Adrenal gland (tissue), 19 donors: Measurements from ENCODE around the gene H6PD. TPM values are rescaled to one million over a fixed set of nuclear protein-coding genes. Genes with fewer than 3 reads are reported as not detected.

Source experiments
- DNase-seq, 7 donors: peaks; one replicate each; pipeline ENCODE4 v3.0.0-alpha.2; 2019 to 2020
- H3K27ac ChIP-seq, 5 donors: fragments of 200-600 bp; sonication (generic) in 4 of 5; 1 replicate in 3 of 5; 2 replicates in 2 of 5; pipeline versions ENCODE4 v1.5.1 to v1.8.0; 2016 to 2020; ENCODE audit warnings: mild to moderate bottlenecking in 1 of 5
- H3K27me3 ChIP-seq: fragments of 200-600 bp; 2 replicates; pipeline ENCODE4 v1.8.0; 2021
- H3K36me3 ChIP-seq, 2 donors: fragments of 200-600 bp; replicated peaks in 1 of 2; 1 replicate in 1 of 2; 2 replicates in 1 of 2; pipeline versions ENCODE4 v1.5.1 to v1.8.0; 2018 to 2022
- H3K4me1 ChIP-seq, 2 donors: fragments of 200-600 bp; replicated peaks in 1 of 2; 1 replicate in 1 of 2; 2 replicates in 1 of 2; pipeline versions ENCODE4 v1.5.1 to v1.8.0; 2018 to 2021
- H3K4me3 ChIP-seq, 4 donors: fragments of 200-600 bp; sonication (generic) in 3 of 4; one replicate each; pipeline ENCODE4 v1.5.1; 2016 to 2018
- H3K9me3 ChIP-seq, 3 donors: fragments of 200-600 bp; sonication (generic) in 1 of 3; replicated peaks in 1 of 3; 1 replicate in 2 of 3; 2 replicates in 1 of 3; pipeline versions ENCODE4 v1.5.1 to v1.8.0; 2016 to 2021
- POLR2A ChIP-seq, 2 donors: fragments of 450-650 bp; IDR thresholded peaks; one replicate each; pipeline ENCODE4 v1.6.1; 2017; ENCODE audit warnings: antibody characterized with exemption in 2 of 2, mild to moderate bottlenecking in 2 of 2, moderate library complexity in 1 of 2
- WGBS, 4 donors: extraction: QIAGEN DNeasy Blood & Tissue Kit in 2 of 4; methylation state at CpG; one replicate each; pipeline versions ENCODE4 v1.1.5 to v1.1.7; 2013 to 2017; 5-methylcytosine and 5-hydroxymethylcytosine counted together
- intact Hi-C, 2 donors: fragments of 100-400 bp; cut with DNase I; formaldehyde crosslinking; loops; one replicate each; pipeline versions ENCODE4 v1.14.1 to v1.15.0; 2022 to 2023
- long read RNA-seq, 10 donors: library from polyadenylated mRNA in 3 of 10; unstranded in 2 of 10; stranded (forward) in 1 of 10; transcript quantifications; one replicate each; pipeline ENCODE4 v2.0.0 and lab custom pipeline, GENCODE V29; 2021 to 2026
- polyA plus RNA-seq, 3 donors: library from polyadenylated mRNA; stranded (reverse); fragments of 200-250 nt in 2 of 3; fragments of 350-450 nt in 1 of 3; fragmentation: Illumina TruSeq in 1 of 3; extraction: RNeasy Lipid Tissue Mini Kit (QIAGEN cat#74804) in 1 of 3; gene quantifications; one replicate each; pipeline ENCODE4 v1.2.3, GENCODE V29; 2013 to 2014
- total RNA-seq, 9 donors: library from RNA; depleted of rRNA in 4 of 9; stranded (reverse); fragments of >200 nt in 4 of 9; fragments of 120-200 nt in 1 of 9; fragmentation: NEBNext Ultra II Directional in 1 of 9; extraction: Animal tissue kit (Norgen Biotek cat#: 25700) in 1 of 9; gene quantifications; one replicate each; pipeline versions ENCODE4 v1.1.0 to v1.2.4, GENCODE V29; 2013 to 2023
- TF ChIP-seq, protein P1 (sequence below), 6 experiments: fragments of 450-650 bp in 4 of 6; fragments of 200-600 bp in 2 of 6; sonication (generic) in 1 of 6; IDR thresholded peaks; 1 replicate in 5 of 6; 2 replicates in 1 of 6; pipeline versions ENCODE4 v1.5.1 to v1.8.0; 2016 to 2021; ENCODE audit warnings: antibody characterized with exemption in 6 of 6, mild to moderate bottlenecking in 2 of 6, moderate library complexity in 1 of 6
- donor health status: healthy with polysubstance abuse.
- donor health status: Bipolar disorder and iron deficiency.
- donor health status: DM: yes; HTN: yes; CAD: no.
- donor health status: DM: no; HTN: no; CAD: no.
- donor health status: DM: no; HTN: no; CAD: no.
- donor health status: DM: yes; HTN: yes; CAD: no.

H6PD gene, protein sequence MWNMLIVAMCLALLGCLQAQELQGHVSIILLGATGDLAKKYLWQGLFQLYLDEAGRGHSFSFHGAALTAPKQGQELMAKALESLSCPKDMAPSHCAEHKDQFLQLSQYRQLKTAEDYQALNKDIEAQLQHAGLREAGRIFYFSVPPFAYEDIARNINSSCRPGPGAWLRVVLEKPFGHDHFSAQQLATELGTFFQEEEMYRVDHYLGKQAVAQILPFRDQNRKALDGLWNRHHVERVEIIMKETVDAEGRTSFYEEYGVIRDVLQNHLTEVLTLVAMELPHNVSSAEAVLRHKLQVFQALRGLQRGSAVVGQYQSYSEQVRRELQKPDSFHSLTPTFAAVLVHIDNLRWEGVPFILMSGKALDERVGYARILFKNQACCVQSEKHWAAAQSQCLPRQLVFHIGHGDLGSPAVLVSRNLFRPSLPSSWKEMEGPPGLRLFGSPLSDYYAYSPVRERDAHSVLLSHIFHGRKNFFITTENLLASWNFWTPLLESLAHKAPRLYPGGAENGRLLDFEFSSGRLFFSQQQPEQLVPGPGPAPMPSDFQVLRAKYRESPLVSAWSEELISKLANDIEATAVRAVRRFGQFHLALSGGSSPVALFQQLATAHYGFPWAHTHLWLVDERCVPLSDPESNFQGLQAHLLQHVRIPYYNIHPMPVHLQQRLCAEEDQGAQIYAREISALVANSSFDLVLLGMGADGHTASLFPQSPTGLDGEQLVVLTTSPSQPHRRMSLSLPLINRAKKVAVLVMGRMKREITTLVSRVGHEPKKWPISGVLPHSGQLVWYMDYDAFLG
- total RNA-seq (100 to 1,000 TPM in 2 of 9 donors, 10 to 100 TPM in 7; 21.3 to 116 (median 82.3) TPM), polyA plus RNA-seq (10 to 100 TPM; 20.3 to 28.8 (median 22.7) TPM)
- long read RNA-seq, donor 1, full-length matches to known transcripts: 2 of 12 reads
- long read RNA-seq, donor 1, partial matches to known transcripts: 10 of 12 reads
- long read RNA-seq, donor 1, other reads (novel, unspliced or antisense): 0 of 12 reads
- long read RNA-seq, donor 2, full-length matches to known transcripts: 4 of 9 reads
- long read RNA-seq, donor 2, partial matches to known transcripts: 5 of 9 reads
- long read RNA-seq, donor 2, other reads (novel, unspliced or antisense): 0 of 9 reads
- long read RNA-seq, donor 3: 0 reads
- long read RNA-seq, donor 4, partial matches to known transcripts: 0 of 15 reads
- long read RNA-seq, donor 4, other reads (novel, unspliced or antisense): 15 of 15 reads
- long read RNA-seq, donor 5, full-length matches to known transcripts: 9 of 93 reads
- long read RNA-seq, donor 5, partial matches to known transcripts: 41 of 93 reads
- long read RNA-seq, donor 5, other reads (novel, unspliced or antisense): 43 of 93 reads
- long read RNA-seq, donor 6, partial matches to known transcripts: 0 of 19 reads
- long read RNA-seq, donor 6, other reads (novel, unspliced or antisense): 19 of 19 reads
- long read RNA-seq, donor 7, full-length matches to known transcripts: 2 of 2 reads
- long read RNA-seq, donor 7, partial matches to known transcripts: 0 of 2 reads
- long read RNA-seq, donor 7, other reads (novel, unspliced or antisense): 0 of 2 reads
- long read RNA-seq, donor 8, full-length matches to known transcripts: 9 of 14 reads
- long read RNA-seq, donor 8, partial matches to known transcripts: 5 of 14 reads
- long read RNA-seq, donor 8, other reads (novel, unspliced or antisense): 0 of 14 reads
- long read RNA-seq, donor 9: 0 reads
- long read RNA-seq, donor 10, full-length matches to known transcripts: 3 of 3 reads
- long read RNA-seq, donor 10, partial matches to known transcripts: 0 of 3 reads
- long read RNA-seq, donor 10, other reads (novel, unspliced or antisense): 0 of 3 reads

DNA sequence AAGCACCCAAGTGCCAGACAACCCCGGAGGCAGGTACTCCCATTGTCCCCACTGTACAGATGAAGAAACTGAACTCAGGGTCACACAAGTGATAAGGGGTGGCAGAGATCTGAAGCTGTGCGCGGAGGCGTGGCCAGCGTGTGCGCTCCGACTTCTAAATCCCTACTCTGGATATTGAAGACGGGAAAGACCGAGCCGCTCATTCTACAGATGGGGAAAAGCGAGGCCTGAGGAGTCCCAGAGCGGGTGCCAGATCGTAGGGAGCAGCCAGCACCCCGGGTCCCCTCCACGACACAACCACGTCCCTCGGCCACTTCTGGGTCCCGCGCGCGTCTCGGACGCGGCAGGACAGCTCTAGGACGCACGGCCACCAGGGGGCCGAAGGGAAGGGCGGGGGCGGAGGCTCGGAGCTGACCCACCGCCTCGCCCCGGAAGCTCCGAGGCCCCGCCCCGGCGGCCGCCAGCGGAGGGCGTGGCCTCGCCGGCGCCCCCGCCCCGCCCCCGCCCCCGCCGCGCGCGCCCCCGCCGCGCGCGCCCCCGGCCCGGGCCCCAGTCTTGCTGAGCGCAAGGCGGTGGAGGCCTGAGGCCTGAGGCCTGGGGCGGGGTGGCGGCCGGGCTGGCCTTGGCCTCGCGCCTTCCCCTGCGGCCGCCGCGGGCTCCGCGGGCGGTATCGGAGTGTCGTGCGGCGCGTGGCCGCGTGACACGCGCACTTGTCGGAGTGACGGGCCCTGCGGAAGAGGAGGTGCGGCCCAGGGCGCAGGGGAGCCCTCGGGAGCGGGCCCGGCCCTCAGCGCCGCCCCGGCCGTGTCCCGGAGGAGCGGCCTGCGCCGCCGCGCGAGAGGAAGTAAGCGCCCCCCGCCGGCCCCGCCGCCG lies at the start of gene H6PD:
TSS of gene H6PD (plus strand) at position 552 of the 873 bp plus-strand sequence. CDS start 10,161 bp downstream, outside the sequence.
- peak; percentile 77 to 93 for TF ChIP-seq POLR2A (IDR thresholded peaks at IDR 0.05)
- TF ChIP-seq, protein P1, sequence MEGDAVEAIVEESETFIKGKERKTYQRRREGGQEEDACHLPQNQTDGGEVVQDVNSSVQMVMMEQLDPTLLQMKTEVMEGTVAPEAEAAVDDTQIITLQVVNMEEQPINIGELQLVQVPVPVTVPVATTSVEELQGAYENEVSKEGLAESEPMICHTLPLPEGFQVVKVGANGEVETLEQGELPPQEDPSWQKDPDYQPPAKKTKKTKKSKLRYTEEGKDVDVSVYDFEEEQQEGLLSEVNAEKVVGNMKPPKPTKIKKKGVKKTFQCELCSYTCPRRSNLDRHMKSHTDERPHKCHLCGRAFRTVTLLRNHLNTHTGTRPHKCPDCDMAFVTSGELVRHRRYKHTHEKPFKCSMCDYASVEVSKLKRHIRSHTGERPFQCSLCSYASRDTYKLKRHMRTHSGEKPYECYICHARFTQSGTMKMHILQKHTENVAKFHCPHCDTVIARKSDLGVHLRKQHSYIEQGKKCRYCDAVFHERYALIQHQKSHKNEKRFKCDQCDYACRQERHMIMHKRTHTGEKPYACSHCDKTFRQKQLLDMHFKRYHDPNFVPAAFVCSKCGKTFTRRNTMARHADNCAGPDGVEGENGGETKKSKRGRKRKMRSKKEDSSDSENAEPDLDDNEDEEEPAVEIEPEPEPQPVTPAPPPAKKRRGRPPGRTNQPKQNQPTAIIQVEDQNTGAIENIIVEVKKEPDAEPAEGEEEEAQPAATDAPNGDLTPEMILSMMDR (IDR thresholded peaks at IDR 0.05): peak; percentile 31 to 96 (median 85)
- peak within 1 kb of the TSS in 3 of 4 donors; percentile 29 to 51 (median 50) for H3K4me3 ChIP-seq
- WGBS, 4 donors: 0 to 4% (median 1%) methylated on average over 4 to 103 of the region's 106 CpGs

DNA sequence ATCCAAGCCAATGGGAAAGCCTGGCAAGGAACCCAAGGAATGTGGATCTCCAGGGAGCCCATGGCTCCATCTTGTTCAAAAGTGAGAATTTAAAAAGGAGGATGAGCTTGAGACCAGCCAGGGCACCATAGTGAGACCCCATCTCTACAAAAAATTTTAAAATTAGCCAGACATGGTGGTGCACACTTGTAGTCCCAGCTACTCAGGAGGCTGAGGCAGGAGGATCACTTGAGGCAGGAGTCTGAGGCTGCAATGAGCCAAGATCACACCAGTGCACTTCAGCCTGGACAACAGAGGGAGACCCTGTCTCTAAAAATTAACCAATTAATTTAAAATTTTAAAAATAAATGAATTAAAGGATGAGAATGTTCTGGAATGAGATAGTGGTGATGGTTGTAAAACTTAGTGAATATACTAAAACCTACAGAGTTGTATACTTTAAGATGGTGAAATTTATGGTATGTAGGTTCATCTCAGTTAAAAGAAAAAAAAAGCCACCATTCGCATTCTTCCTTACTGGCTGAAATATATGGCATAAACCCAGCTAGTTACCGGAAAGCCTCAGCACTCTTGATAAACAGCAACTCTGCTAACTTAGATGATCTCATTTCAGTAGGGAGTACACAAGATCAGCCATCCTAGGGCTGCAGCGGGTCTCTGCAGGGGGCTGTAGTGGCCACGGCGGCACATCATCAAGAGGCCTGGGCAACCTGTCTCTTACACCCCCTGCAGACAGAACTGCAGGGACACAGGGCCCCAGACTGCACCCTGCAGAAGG lies 48.3 kb upstream of the H6PD start:
- no peak for DNase-seq
- intact Hi-C loops: no loop called here
- 70 to 83% (median 75%) methylated on average over 2 to 5 of the region's 5 CpGs for whole genome bisulfite sequencing, 4 donors
- no peaks in the 10 kb centered on the region for H3K9me3 ChIP-seq
- no peak overlapping the region for H3K4me3 ChIP-seq
- TF ChIP-seq POLR2A (IDR thresholded peaks at IDR 0.05): no peak
- TF ChIP-seq, protein P1 (IDR thresholded peaks at IDR 0.05): no peak
- H3K27me3 ChIP-seq: no peaks in the 10 kb centered on the region
- H3K4me1 ChIP-seq: peaks cover 9 to 15% of the 10 kb centered on the region in 2 donors
- H3K27ac ChIP-seq: no peak overlapping the region
- H3K36me3 ChIP-seq: no peaks in the 10 kb centered on the region

More for the DNA sequence above, at the start of gene H6PD:
- H3K36me3 ChIP-seq: no peaks in the 10 kb centered on the region
- peaks cover 38 to 53% of the 10 kb centered on the region in 2 donors for H3K4me1 ChIP-seq
- H3K27me3 ChIP-seq: no peaks in the 10 kb centered on the region
- intact Hi-C loops: no loop called here
- H3K27ac ChIP-seq: peak within 1 kb of the TSS; percentile 87 to 100 (median 96)
- no peaks in the 10 kb centered on the region for H3K9me3 ChIP-seq
- DNase-seq: peak; percentile 89 to 93 (median 90)
